ENCODE measurements around the gene KCNJ2.

The KCNJ2 gene

GRCh38 chr17:70128727-70129238 is 40.5 kb upstream of the KCNJ2 start:
- no peaks in the 10 kb centered on the region for H3K36me3 ChIP-seq (ENCODE audit: insufficient read depth)

DNA sequence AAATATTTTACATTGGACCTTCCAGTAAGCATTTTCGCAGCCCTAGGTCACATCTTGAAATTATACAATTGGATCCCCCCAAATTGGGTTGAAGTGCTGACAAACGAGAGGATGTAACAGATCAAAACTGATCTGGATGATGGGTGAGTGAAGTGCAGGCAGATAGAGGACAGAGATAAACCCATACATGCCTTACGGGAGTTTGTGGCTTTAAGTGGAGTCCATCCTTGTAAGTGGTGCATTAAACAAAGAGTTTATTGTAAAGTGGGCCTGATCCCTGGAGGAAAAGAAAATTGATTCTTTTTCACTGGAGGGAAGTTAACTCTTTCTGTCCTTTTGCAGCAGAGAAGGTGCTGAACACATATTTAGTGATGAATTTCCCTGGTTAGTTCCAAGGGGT is 39.0 kb upstream of the KCNJ2 start:
- H3K27me3 ChIP-seq (ENCODE audit: insufficient read depth, low read depth), result no peaks in the 10 kb centered on the region
- no peak overlapping the region for H3K4me2 ChIP-seq

More at GRCh38 chr17:70128727-70129238, 40.5 kb upstream of the KCNJ2 start:
- Histone ChIP-seq H3K27me3 (ENCODE audit: insufficient read depth, low read depth) (no peaks in the 10 kb centered on the region), H3K9ac (no peak overlapping the region), H3K79me2 (ENCODE audit: insufficient read depth, low read depth) (no peaks in the 10 kb centered on the region), H3K27ac (no peak overlapping the region), H3K4me2 (no peak overlapping the region), H3K4me3 (IDR thresholded peaks at IDR 0.05; ENCODE audit: insufficient read depth, low read depth, low read length) (no peak overlapping the region), H2AFZ (ENCODE audit: low read depth) (no peak overlapping the region), H3K4me1 (ENCODE audit: low read depth, poor library complexity, severe bottlenecking) (no peaks in the 10 kb centered on the region), H4K20me1 (ENCODE audit: insufficient read depth) (no peaks in the 10 kb centered on the region)
- no peak for TF ChIP-seq CTCF (conservative IDR thresholded peaks at IDR 0.05; ENCODE audit: low read depth, low read length)

GRCh38 chr17:70132505-70132904 is 36.8 kb upstream of the KCNJ2 start:
- Histone ChIP-seq H3K4me1 (ENCODE audit: low read depth, poor library complexity, severe bottlenecking) (peaks cover 8% of the 10 kb centered on the region), H3K79me2 (ENCODE audit: insufficient read depth, low read depth) (no peaks in the 10 kb centered on the region), H3K9ac (no peak overlapping the region), H3K4me3 (IDR thresholded peaks at IDR 0.05; ENCODE audit: insufficient read depth, low read depth, low read length) (no peak overlapping the region), H3K27me3 (ENCODE audit: insufficient read depth, low read depth) (no peaks in the 10 kb centered on the region), H4K20me1 (ENCODE audit: insufficient read depth) (no peaks in the 10 kb centered on the region), H3K36me3 (ENCODE audit: insufficient read depth) (no peaks in the 10 kb centered on the region), H2AFZ (ENCODE audit: low read depth) (no peak overlapping the region), H3K4me2 (no peak overlapping the region), H3K27ac (no peak overlapping the region)
- no peak for TF ChIP-seq CTCF (conservative IDR thresholded peaks at IDR 0.05; ENCODE audit: low read depth, low read length)

More for the DNA sequence above, 39.0 kb upstream of the KCNJ2 start:
- H3K79me2 ChIP-seq (ENCODE audit: insufficient read depth, low read depth), result no peaks in the 10 kb centered on the region
- no peak overlapping the region for H2AFZ ChIP-seq (ENCODE audit: low read depth)
- H4K20me1 ChIP-seq (ENCODE audit: insufficient read depth), result no peaks in the 10 kb centered on the region
- no peak for TF ChIP-seq CTCF (conservative IDR thresholded peaks at IDR 0.05; ENCODE audit: low read depth, low read length)
- H3K9ac ChIP-seq, result no peak overlapping the region
- H3K36me3 ChIP-seq (ENCODE audit: insufficient read depth), result no peaks in the 10 kb centered on the region
- H3K4me3 ChIP-seq (IDR thresholded peaks at IDR 0.05; ENCODE audit: insufficient read depth, low read depth, low read length), result no peak overlapping the region
- H3K27ac ChIP-seq, result no peak overlapping the region
- H3K4me1 ChIP-seq (ENCODE audit: low read depth, poor library complexity, severe bottlenecking), result no peaks in the 10 kb centered on the region

DNA sequence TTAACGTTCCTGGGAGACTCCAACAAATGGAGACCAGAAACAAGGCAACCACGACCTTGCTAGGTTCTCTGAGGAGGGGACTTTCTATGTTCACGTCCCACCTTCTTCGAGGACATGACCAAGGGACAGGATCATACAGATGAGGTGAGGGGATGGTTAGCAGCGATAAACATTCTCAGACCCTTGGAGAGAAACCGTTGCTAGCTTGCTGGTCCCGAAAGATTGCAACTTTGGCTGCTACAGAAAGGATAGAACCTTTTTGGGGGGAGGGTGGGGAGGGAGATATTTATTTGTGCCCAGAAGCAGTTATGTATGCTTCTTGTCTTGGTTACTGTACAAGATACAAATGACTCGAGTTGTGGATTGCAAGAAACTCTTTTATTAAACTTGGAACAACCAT is 35.3 kb upstream of the KCNJ2 start:
- Histone ChIP-seq H3K4me2 (no peak overlapping the region), H3K27me3 (ENCODE audit: insufficient read depth, low read depth) (no peaks in the 10 kb centered on the region), H2AFZ (ENCODE audit: low read depth) (no peak overlapping the region), H3K4me1 (ENCODE audit: low read depth, poor library complexity, severe bottlenecking) (peaks cover 12% of the 10 kb centered on the region), H3K9ac (no peak overlapping the region), H3K27ac (no peak overlapping the region), H3K79me2 (ENCODE audit: insufficient read depth, low read depth) (no peaks in the 10 kb centered on the region), H3K4me3 (IDR thresholded peaks at IDR 0.05; ENCODE audit: insufficient read depth, low read depth, low read length) (no peak overlapping the region), H4K20me1 (ENCODE audit: insufficient read depth) (no peaks in the 10 kb centered on the region), H3K36me3 (ENCODE audit: insufficient read depth) (no peaks in the 10 kb centered on the region)
- no peak for TF ChIP-seq CTCF (conservative IDR thresholded peaks at IDR 0.05; ENCODE audit: low read depth, low read length)

Measured in KMS-11 (cell line).